Measurements from ENCODE around the gene BBX. TPM values are rescaled to one million over a fixed set of nuclear protein-coding genes. Genes with fewer than 3 reads are reported as not detected.

The BBX gene
- total RNA-seq, 1 donor from 2014 or later = 53.5 TPM

GRCh38 chr3:107598926-107599771, 76.4 kb downstream of the BBX start:
- no peak for DNase-seq (ENCODE audit: low read depth, low spot score)

DNA sequence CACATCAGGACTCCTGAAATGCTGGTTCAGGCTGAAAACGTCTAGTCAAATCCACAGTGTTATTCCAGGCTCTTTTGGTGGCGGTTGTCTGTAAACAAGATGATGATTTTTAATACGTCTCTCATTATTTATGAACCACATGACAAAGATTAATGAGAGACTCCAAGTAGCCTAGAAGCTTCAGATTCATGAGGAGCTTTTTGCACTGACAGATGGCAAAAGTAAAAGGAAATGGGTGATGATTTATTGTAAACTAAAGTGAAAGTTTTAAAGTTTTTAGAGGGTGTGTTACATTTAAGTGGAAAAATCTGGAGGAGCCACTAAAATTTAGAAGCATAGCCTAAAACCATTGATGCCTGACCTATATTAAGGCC, 77.0 kb downstream of the BBX start:
- no peak for DNase-seq (ENCODE audit: low read depth, low spot score)

- no peak for DNase-seq (ENCODE audit: low read depth, low spot score)
Measured at GRCh38 chr3:107600780-107601179, 78.0 kb downstream of the BBX start.

DNA sequence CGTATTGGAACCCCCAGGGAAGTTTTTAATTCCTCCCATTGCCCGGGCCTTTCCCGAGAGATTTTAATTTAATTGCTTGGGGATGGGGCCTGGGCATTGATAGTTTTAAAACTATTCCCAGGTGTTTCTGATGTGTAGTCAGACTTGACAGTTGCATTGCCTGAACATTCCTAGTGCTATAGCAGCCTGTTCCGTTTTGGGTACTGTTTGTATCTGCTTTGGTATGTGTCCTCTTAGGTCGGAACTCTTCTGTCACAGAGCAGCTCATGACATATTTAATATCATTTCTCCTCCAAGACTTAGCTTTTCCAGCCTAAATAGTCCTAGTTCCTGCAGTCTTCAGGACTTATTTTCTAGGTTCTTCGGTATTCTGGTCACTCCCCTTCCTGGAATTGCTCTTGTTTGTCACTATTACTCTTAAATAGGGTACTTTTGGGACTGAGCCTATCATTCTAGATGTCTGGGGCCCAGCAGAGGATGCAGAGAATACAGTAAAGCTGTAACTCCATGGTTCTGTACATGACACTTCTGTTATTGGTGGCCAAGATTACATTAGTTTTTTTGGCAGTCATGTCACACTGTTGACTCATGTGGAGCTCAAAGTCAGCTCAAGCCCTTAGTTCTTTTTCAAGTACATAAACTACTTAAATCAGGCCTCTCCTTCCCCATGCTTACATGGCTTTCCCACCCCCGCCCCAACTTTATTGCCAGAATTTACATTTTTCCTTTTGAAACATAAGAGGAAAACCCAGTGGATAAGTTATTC, 81.5 kb downstream of the BBX start:
- DNase-seq (ENCODE audit: low read depth, low spot score) = no peak

GRCh38 chr3:107611775-107612469, 89.2 kb downstream of the BBX start:
- DNase-seq (ENCODE audit: low read depth, low spot score) = no peak

- DNase-seq (ENCODE audit: low read depth, low spot score) = no peak
Measured at GRCh38 chr3:107612664-107613084, 89.9 kb downstream of the BBX start.

DNA sequence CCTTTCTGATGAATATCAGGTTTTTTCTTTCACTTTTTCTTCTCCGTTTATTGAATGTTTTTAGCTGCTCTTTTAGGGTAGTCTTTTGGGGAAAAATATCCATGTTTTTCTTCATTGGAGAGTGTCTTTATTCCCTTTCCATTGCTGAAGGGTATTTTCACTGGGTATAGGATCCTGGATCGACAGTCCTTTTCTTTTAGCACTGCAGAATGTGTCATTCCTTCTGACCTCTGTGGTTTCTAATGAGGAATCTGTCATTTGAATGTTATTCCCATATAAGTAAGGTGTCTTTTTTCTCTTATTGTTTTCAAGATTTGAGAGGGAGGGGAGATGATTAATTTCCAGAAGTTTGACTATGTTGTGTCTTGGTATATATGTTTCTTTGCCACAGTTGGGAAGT, 96.8 kb downstream of the BBX start:
- no peak for DNase-seq (ENCODE audit: low read depth, low spot score)

DNA sequence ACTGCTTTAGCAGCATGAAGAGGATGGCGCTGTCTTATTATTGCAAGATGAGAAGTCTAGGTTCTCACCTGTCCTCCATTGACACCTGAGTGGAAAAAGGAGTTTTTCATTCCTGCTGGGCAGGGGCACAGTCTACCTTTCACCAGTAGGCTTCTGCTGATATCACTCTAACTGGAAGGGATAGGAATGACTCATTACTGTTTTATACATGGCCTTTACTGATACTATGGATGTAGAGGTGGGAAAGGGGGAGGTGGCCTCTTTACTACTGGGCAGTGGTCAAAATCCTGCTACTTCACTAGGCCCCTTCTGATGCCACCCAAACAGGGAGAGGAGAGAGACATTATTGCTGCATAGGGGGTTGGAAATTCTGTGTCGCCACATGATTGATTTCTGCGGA, 97.8 kb downstream of the BBX start:
- no peak for DNase-seq (ENCODE audit: low read depth, low spot score)

GRCh38 chr3:107621465-107621864, 98.7 kb downstream of the BBX start:
- no peak for DNase-seq (ENCODE audit: low read depth, low spot score)

DNA sequence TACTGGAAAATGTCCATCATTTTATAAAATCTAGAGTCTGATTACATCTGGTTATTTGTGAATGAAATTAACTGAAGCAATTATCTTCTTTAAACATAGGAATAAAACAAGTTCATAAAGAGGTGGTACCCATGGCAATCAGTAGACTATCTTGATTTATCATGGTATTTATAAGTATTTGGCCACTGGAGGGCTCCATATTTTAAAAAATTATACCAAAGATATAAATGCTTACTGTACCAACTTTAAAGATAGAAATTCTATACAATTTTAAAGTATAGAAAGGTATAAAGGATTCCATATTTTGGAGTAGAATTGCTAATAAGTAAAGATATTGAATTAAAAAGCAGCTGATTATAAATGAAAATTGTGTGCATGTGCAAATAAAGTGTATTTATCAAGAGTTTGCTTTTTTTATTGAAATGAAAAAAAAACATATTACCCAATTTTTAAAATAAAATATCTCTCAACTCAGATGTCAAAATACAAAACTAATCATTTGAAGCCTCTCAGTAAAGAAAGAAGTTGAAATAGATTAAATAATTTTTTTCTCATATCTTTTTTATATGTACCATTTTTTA, 105.3 kb downstream of the BBX start:
- DNase-seq (ENCODE audit: low read depth, low spot score) = no peak

- DNase-seq (ENCODE audit: low read depth, low spot score) = no peak
Measured at GRCh38 chr3:107629566-107629965, 106.8 kb downstream of the BBX start.

DNA sequence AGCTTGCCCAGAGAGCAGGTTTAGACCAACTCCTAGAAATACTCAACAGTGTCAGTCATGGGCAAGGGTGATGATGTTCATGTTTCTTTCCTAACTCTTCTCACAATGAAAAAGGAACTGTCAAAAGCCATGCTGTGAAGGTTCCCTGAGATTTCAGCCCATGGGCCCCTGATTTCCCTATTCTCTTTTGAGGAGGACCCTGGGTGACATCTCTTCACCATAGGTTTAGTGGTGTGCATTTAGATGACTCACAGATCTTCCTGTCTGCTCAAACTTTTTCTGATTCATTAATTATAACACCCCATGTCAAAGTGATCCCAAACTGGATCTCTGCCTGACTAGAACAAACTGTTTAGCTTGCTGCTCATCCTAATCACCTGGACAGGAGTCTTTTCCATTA, 108.0 kb downstream of the BBX start:
- no peak for DNase-seq (ENCODE audit: low read depth, low spot score)

DNA sequence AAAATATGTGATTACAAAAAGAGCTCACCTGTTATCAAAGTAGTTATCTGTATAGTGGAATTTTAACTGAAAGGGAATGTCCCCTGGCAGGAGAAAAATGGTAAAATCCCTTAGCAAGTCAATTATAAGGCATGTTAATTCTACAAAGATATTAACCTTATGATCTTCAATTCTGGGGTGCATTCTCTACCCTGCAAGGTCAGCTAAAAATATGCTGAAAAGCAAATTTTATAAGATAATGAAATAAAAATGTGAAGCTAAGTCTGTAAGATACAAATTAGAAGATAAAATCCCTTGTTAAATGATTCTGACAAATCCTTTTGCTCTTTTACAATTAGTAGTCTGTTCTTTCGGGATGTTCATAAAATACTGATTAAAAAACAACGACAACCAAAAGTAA, 109.8 kb downstream of the BBX start:
- DNase-seq (ENCODE audit: low read depth, low spot score) = no peak

DNA sequence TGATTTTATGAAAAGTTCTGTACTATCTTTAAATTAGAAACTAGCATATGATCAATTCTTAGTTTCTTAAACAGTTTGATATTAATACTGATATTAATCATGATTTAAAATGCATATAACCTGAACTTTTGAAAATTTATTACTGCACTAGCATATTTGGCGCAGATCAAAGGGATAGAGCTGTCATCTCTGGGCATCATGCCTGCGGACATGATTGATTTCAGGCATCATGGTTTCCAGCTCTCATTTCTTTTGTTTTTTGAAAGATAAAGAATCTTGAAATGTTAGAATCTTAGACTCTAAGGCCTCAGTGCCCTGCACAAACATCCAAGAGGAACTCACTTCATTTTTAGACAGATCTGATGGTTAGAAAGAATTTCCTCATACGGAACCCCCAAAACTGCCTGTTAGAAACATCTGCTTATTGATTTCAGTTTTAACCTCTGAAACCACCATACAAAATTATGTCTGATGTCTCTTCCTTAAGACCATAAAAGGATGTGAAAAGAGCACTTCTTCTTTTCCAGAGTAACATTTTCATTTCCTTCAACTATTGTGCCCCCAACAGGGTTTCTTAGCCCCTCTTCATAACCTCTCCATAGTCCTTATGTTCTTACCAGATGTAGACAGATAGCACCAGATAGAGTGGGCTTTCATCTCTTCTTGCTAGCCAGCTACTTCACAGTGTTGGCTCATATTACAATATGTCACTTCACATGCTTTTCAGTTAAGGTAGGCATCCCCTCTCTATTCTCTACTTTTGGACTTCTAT, 110.8 kb downstream of the BBX start:
- no peak for DNase-seq (ENCODE audit: low read depth, low spot score)

DNA sequence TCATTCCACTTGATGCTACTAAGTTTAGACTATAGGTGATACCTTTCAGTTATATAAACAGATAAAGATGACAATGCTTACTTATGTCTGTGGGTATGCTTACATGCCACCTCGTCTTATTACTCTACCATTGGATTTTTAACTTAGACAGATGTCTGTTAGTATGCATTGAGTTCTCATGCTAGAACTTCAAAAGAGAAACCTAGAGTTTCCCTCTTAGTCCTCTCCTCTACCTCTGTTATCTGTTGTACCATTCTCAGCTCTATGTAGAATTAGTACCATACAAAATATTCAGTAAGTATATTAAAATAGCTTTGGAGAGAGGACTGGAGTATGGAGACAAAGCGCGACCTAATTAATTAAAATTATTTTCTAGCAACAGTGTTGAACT, 111.3 kb downstream of the BBX start:
- DNase-seq (ENCODE audit: low read depth, low spot score) = no peak

DNA sequence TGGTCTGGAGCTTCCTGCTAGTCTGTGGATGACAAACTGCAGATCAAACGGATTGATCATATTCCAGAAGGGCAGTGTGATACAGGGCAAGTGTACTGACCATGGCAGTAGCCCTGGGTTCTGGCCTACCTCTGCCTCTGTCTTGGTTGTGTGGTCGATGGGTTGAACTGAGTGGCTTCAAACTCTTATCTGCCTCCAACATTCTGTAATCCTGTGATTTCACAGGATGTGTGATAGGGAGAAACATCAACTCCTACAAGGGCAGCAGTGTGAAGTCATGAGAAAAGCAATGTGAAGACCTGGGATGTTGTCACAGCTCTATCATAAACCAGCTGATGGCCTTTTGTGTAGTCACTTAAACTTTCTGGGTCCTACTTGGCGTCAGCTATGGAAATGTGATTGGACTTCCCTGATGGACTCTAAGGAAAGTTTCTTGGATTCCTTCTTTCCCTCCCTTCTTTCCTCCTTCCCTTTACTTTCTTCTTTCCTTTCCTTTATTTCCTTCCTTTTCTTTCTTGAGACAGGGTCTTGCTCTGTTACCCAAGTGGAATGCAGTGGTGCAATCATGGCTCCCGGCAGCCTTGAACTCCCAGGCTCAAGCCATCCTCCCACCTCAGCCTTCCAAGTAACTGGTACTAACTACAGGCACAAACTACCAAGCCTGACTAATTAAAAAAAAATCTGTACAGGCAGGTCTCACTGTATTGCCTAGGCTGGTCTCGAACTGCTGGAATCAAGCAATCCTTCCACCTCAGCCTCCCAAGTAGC, 114.8 kb downstream of the BBX start:
- no peak for DNase-seq (ENCODE audit: low read depth, low spot score)

DNA sequence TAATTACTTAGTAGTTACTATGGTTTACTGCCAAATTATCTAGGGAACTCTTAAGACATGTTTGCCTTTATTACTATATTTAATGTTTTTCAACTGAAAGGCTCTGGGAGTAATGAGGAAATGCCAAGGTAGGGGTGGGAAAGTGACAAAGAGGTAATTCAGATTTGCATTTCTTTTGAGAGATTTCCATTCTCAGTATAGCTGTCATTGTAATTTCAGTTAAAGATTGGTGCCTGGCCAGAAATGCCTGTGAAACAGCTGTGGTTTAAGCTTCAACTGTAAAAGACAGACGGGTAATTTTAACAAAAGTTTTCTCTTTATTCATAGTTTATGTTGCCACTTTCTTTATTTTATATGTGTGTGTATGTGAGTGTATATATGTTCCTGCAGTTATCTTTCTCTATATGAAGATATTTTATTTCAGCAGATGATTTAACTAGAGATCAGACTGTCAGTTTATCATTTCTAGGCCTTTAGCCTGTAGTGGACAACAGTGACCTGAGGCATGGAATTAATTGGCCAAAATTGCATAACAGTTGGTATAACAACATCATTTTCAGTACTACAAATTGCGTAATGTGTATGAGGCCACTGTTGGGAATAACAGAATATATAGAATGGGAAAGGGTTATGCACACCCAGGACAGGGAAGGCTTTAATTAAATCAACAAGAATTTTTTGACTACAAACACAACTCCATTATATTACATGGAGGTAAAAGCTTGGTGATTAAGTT, 119.0 kb downstream of the BBX start:
- no peak for DNase-seq (ENCODE audit: low read depth, low spot score)

GRCh38 chr3:107643038-107643883, 120.5 kb downstream of the BBX start:
- no peak for DNase-seq (ENCODE audit: low read depth, low spot score)

DNA sequence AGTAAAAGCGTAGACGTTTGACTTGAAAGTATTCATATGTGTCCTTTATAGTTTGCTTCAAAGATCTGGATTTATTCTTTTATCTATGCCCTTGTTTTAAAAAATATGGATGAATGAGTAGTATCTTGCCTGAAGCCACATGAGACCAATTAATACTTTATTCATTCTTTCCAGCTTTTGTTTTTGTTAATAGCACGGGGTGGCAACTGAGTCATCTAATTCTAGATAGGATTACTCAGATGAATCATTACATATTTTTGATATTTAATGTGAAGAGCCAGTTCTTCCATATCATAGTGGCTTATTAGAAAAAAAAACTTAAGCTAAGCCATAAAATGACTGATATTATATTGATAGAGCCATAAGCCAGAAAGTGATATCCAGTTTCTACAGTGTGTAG, 121.9 kb downstream of the BBX start:
- no peak for DNase-seq (ENCODE audit: low read depth, low spot score)

Measured in pulmonary artery endothelial cell (primary cell).